GM21360 (cell line): Measurements from ENCODE around the gene COPE.

Experiments
- ATAC-seq: cut with Tn5 transposase; IDR thresholded peaks from one replicate; pipeline ENCODE4 v1.9.1; 2021; ENCODE audit warnings: mild to moderate bottlenecking, moderate library complexity; ENCODE audit not compliant: unreplicated experiment

Gene COPE

DNA sequence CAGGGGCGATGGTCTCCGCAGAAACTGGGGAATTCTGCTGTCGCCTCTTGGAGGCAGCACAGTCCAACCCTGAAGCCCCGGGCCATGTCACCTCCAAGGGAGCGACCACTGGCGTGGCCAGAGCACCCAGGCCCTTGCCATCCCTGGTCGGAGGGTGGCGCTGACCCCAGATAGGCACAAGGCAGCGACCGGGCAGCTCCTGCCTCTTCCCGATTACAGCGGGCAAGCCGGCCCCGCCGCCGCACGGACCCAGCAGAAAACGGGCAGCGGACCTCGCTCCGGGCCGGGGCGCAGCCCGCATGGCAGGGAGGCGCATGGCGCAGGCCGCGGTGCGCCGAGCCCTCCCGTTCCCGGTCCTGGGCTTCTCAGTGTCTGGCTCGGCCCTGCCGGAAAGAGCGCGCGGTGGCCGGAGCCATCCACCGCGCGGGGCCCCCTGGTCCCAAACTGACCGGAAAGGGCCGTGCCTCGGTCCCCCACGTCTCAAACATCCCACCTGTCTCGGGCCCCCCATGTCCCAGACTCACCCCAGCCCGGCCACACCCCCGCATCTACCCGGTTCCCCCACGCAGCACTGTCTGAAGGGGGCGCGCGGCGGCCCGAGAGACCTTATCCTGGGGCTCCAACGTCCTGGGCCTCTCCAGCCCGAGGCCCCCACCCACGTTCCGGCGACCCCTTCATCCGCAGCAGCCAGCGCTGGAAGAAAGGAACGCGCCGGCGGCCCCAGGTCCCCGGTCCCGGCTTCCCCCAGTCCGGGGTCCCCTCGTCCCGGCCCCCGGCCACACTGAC, 24.0 kb downstream of the COPE start:
- no peak for ATAC-seq

DNA sequence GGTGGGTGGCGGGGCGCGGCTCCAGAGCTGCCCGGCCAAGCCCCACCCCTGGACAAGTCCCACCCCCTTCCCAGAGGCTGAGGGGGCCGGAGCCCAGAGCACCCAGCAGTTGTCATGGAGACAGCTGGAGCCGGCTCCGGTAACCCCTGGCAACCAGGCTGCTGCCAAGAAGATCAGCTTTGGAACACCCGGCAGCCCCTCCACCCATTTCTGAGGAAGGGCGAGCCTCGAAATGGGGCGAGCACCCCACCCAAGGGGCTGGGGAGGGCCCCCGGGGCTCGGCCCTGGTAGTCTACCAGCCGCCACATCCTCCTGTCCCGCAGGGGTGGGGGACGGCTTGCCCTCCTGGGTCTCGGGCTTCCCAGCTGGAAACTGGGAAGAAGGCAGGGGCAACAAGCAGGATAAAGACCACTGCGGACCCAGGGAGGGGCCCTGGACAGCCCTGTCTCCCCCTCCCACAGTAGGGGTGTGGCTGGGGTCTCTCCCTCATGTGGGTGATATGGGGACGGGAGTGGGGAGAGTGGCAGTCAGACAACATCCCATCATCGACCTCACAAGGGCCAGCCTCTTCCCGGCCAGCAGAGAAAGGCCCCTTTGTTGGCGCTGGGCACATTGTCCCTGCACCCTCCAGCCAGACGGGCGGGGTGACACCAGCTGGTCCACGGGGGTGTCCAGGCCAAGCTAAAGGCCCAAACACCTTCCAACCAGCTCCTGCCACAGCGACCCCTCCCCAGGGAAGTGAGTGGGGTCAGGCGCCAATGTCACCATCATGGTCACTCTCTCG, 24.7 kb downstream of the COPE start:
- ATAC-seq: no peak

DNA sequence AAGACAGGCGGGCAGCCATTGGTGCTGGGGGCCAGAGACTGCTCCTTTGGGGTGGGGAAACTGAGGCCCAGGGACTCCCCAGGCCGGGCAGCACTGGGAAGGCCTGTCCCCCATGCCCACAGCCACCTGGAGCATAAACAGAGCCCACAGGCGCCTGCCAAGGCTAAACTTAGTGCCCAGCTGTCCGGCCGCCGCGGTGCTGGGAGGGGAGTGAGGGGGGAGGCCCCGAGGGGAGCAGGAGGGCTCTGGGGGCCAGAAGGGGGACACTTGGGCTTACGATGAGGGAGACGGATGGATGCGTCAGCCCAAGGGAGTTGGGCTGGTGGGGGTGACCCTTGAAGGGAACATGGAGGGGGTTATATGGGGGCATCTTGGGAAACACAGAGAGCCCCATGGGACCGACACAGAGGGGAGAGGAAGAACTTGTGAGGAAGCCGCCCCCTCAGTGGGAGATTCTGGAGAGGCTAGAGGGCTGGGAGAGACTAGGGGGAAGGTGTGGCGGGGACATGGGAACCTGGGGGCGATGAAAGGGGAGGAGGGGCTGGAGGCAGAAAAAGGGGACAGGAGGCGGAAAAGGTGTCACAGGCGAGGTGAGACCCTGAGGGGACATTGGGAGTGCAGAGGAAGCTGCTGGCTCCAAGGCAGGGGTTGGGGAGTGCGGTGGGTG, 25.5 kb downstream of the COPE start:
- ATAC-seq: no peak

DNA sequence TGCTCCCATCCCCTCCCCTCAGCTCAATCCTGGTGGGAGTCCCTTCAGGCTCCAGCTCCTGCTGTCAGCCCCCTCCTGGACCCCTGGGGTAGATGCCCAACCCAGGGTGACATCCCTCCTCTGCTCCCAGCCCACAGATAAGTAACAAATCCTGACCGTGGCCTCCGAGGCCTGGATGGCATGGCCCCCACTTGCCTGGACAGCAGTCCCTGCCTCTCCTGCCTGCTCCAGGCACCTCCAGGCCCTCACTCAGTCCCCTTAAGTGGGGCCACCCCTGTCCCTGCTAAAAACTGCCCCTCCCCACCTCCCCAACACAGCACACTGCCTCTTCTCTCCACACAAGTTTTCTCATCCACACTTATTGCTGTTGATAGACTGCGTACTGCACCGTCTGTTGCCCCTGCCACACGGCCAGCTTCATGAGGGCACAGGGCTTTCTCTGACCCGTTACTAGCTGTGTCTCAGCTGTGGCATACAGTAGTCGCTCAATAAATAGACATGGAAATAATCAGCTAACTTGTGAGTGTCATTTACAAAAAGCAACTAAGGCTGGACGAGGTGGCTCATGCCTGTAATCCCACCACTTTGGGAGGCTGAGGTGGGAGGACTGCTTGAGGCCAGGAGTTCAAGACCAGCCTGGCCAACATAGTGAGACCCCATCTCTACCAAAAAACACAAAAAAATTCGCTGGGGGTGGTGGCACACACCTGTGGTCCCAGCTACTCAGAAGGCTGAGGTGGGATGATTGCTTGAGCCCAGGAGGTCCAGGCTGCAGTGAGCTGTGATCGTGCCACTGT, 29.0 kb downstream of the COPE start:
- ATAC-seq: no peak

DNA sequence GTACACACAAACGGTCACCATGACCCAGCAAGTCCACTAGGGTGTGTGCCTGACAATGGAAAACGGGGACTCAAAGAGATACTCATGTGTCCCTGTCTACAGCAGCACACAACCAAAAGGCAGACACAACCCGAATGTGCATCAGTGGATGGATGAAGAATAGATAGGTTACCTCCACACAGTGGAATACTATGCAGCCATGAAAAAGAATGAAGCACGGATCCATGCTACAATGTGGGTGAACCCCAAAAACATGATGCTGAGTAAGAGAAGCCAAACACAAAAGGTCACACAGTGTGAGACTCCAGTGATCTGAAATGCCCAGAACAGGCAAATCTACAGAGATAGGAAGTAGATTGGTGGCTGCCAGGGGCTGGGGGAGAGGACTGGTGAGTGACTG, 32.2 kb downstream of the COPE start:
- no peak for ATAC-seq

DNA sequence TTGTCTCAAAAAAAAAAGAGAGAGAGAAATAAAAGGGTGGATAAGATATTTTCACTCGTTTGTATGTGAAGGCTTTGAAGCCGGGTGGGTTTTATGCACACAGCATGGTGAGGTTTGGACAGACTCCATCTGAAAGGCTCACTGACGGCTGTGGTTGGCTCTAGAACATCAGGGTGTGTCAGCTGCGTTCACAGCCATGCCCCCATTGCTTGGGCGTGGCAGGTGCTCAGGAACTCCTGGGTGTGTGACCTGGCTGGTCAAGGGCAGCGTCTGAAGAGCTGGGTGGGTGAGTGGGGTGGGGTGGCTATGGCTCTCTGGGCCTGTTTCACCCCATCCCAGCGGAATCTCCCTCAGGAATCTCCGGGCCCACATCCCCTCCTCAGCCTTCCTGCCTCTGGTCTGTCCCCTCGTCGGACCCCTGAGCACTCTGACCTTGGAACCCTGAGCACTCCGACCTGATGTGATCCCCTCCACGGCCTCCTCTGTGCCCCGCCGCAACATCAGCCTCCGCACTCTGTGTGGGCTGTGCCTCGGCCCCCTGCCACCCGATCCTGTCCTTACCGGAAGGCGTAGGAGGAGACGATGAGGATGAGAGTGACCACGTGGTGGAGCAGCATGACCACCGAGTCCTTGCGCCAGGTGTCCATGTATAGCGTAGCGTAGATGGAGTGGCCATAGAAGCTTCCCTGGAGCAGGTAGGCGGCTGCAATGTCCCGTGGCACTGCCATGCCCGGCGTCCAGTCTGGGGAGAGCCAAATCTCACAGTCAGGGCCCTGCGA, 35.5 kb downstream of the COPE start:
- ATAC-seq: no peak

DNA sequence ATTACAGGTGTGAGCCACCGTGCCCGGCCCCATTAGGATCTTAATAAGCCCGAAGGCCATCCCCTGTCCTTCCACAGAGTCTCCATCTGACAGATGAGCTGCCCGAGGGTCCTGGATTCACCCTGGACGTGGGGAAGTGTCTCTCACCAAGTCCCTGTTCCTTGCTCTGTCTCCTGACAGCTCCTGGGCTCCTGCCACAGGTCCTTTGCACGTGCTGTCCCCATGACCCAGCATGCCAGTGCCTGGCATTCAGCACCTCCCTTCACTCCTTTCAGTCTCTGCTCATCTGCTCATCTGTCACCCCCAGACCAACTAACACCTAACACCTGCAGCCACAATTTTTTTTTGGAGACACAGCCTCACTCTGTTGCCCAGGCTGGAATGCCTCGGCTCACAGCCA, 37.7 kb downstream of the COPE start:
- no peak for ATAC-seq

DNA sequence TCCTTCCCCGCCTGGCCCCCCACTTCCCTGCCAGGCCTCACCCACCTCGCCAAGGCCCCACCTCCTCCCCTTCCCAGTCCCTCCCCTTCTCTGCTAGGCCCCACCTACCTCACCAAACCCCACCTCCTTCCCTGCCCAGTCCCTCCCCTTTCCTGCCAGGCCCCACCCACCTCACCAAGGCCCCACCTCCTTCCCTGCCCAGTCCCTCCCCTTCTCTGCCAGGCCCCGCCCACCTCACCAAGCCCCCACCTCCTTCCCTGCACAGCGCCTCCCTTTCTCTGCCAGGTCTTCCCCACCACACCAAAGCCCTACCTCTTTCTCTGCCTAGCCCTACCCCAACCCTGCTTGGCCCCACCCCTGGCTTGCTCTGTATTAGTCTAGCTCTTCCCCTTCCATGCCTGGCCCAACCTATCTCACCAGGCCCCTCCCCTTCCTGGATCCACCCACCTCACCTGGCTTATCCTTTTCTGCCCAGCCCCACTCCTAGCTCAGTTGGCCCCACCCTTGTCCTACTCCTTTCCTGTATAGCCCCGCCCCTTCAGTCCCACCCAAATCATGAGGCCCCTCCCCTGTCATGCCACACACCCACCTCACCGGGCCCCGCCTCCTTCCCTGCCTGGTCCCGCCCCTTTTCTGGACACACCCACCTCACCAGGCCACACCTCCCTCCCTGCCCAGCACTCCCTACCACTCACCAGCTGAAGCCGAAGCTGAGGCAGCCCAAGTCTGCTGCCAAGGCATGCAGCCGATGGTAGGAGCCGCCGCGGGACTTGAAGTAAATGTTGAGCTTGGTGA, 39.4 kb downstream of the COPE start:
- ATAC-seq: no peak

DNA sequence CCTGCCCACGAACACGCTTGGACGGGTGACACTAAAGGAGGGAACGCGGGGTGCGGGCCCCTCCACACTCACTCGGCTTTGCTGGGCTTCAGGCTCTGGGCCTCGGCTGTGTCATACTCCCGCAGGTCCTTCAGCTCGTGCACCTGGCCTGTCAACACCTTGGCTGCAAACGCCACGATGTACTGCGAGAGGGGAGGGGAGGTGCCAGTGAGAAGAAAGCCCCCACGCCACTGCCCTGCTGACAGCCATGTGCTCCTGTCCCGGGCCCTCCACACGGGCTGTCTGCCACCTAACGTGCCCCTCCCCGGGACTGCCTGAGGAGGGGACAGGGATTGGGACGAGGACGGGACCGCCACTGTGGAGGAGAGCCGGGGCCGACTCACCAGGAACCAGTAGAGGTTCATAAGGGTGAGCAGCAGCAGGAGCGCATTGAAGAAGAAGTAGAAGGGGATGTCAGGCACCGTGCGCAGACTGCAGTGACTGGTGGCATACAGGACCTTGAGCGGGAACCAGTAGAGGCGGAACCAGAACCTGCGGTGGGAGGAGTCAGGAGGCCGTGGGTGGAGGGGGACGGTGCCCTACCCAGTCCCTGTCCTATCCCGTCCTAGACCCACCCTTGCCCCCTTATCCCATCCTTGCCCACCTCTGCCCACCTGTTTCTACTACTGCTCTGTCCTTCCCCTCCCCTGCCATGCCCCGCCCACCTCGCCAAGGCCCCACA, 40.2 kb downstream of the COPE start:
- ATAC-seq: no peak

DNA sequence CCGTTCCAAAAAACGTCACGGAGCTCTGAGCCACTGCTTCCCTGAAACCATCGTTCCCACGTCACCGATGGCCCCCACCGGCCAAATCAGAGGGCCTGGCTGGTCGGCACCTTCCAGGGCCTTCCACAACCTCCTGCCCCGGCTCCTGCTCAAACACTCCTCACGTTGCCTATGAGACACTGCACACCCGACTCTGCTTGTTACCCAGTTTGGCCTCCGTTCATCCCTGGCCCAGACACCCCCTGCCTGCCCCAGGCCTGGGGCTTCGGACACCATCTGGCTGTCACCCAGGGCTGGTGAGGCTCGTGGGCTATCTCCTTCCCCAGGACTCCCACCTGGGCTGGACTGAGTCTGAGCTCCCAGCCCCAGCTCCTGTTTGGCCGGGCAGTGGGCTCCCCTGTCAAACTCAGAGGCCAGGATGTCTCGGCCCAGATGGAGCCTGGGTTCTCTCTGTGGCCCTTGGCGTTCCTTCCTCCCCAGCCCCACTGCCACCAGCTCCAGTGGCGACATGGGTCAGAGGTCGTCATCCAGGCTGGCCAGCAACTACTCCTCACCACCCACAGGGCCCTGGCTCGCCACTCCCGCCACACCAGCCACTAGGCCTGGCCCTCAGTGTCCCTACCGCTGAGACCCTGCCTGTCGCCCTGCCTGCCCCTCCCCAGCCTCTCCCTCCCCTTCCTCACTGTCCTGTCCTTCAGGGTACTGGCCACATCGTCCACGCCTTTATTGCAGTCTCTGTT, 41.0 kb downstream of the COPE start:
- ATAC-seq: no peak

DNA sequence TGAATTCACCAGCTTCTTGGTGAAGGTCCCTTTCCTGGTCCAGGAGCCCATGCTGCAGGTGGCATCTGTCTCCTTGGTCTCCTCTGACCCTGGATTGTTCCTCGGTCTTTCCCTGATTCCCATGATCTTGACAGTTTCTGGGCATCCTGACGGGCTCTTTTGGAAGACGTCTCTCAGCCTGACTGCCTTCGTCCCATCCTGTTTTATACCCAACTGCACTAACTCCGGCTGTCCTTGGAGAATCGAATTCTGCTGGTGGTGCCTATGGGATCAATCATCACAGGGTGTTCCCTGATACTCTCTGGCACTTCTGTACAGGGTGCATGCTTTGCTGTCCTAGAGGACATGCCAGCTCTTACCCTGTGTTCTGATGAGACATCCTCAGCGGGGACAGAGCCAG, 42.3 kb downstream of the COPE start:
- ATAC-seq: no peak

DNA sequence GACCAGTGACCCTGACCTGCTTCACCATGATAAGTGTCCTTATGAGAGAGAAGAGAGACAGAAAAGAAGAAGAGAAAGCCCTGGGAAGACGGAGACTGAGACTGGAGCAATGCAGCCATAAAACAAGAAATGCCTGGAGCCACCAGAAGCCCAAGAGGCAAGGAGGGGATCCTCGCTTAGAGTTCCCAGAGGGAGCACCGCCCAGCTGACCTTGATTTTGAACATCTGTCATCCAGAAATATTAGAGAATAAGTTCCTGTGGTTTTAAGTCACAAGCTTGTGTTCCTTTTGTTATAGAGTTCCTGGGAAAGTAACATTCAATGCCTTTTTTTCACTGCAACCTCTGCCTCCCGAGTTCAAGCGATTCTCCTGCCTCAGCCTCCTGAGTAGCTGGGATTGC, 43.5 kb downstream of the COPE start:
- no peak for ATAC-seq

DNA sequence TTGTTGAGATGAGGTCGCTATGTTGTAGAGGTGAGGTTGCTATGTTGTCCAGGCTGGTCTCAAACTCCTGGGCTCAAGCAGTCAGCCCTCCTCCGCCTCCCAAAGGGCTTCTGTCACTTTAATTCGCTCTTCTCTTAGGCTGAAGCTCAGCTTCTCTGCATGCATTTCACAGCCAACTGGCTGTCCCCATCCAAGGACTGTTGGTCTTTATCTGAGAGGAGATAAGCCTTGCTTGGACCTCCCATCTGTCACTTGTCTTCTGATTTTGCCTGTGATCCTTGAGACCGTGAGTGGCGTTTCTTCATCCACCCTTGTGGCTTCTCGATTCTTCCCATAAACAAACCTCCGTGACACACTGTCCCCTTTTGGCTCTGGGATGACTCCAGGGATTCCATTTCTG, 47.6 kb downstream of the COPE start:
- ATAC-seq: no peak

DNA sequence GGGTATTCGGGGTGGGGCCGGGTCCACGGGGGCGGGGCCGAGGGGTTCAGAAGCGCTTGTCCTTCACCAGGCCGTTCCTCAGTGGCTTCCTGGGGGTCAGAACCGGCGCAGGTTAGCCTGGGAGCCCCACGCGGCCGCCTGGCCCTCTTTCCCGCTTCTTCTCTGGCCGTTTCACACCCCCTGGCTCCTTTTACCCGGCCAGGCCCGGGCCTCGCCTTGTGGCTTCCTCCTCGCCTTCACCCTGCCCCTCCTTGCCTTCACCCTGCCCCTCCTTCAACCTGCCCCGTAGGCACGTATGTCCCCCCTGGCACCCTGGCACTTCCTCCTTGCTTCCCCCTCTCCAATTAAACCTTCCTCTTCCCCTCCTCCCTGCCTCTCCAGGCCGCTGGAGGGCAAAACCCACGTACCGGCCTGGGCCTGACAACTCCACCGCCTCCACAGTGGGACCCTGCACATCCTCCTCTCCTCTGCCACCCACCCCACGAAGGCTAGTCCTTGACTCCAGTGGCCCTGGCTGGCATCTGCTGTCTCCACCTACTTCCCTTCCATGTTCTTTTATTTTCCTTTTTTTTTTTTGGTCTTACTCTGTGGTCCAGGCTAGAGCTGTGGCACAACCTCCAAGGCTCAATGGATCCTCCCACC, 48.5 kb downstream of the COPE start:
- ATAC-seq: no peak

DNA sequence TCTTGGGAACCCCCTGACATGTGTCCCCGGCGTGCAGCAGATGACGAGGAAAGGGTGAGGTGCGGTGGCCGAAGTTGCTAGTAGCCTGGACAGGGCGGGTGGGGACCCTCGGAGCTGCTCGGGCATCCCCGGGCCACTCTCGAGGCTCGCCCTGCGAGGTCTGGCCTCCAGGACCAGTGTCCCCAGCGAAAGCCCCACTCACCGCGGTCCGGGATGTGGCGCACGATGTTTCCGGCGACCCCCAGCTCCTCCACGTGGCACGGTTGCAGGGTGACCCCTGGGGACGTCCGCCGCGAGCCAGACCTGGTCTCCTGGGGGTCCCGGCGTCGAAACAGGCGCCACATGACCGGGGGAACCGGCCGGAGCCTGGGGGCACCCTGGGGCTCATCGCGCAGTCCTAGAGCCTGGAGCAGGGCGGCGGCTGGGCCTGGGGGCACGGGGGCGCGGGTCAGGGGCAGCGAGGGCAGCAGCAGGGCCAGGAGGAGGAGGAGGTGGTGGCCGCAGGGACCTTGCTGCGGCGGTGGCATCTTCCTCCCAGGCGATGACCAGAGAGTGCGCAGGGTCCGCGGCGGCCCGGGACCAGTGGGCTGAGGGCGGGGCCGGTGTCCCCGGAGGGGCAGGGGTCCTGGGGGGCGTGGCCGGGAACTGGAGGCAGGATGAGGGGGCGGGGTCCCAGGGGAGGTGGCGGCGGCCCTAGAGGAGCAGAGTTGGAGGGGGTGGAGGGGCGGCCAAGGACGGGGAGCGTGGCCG, 49.2 kb downstream of the COPE start:
- ATAC-seq: no peak

DNA sequence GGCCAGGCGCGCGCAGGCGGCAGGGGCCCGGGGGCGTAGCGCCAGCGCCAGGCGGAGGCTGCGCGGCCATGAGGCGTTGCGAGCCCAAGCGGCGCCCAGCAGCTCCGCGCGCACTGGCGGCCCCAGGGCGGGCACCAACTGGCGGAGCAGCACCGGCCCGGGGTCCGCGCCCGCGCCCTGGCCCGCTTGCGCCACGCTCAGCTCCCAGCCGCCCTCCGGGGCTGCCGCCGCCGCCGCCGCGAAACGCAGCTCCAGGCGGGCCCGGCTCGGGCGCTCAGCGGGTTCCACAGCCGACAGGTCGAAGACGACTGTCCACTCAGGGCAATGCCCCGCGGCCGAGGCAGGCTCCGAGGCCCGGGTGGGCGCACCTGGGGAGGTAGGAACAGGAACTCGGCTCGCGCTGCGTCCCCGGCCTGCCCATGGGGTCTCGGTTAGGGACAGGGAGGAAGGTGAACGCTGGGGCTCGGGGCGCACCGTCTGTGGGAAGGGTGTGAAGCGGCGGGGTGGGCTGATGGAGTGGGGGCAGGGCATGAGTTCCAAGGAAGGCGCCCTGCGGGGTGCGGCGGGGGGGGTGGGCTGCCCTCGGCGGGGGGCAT, 50.1 kb downstream of the COPE start:
- no peak for ATAC-seq
